Measurements from ENCODE around the gene KRTAP13-3.

- TF ChIP-seq CTCF (IDR thresholded peaks at IDR 0.05), result no peak
- no peak for TF ChIP-seq POLR2A (IDR thresholded peaks at IDR 0.05)
These were observed at the start of gene KRTAP13-3 for GRCh38 chr21:30425826-30426225.

Measured in tibial nerve (tissue), 3 donors.